HG02588 (cell line): ENCODE results near the gene LRRC8A.

Experiments used
- ATAC-seq: cut with Tn5 transposase; IDR thresholded peaks from one replicate; pipeline ENCODE4 v1.9.1; 2021; ENCODE audit warnings: mild to moderate bottlenecking, moderate library complexity; ENCODE audit not compliant: unreplicated experiment

Gene LRRC8A

DNA sequence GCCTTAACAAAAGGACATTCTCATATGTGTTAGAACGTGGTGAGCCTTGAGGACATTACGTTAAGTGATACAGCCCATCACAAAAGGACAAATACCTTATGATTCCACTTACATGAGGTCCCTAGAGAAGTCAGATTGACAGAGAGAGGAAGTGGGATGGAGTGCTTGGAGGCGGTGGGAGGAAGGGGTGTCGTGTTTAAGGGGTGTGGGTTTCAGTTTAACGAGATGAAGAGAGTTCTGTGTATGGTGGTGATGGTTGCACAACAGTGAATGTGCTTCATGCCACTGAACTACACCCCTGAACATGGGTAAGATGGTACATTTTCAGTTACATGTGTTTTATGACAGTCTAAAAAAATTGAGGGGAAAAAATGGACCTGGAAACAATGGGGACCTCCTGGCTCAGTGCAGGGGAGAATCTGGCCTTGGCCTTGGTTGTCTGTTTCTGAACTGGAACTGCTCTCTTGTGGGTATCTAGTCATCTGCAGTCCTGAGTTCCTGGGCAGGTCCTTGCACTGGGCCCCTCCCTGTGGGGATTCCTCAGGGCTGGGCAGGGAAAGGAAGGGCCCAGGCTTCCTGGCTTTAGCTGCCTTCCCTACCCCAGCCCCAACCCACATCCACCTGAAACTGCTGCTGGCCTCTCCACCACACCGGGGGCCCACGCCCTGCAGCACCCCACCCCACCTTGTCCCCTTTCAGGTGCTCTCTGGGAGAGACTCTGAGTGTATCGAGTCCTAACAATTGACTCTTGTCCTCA lies 17.8 kb downstream of the LRRC8A start:
- no peak for ATAC-seq

- no peak for ATAC-seq
Measured at GRCh38 chr9:128901379-128901778, 19.4 kb downstream of the LRRC8A start.

DNA sequence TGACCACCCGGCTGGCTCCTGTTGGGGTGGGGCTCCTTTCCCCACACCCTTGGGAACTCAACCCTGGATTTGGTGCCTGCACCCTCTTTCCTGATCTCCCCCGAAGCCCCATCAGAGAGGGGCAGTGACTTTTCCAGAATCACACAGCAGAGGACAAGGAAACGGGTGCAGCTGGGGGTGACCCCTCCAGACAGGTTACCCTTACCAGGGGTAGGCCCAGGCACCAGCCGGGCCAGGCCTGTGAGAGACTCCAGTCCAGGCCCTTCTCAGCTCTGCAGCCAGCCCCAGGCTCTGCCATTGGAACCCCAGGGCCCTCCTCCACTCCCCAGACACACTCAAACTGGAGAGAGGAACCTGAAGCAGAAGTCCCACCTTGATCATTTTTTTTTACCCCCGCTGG lies 19.9 kb downstream of the LRRC8A start:
- ATAC-seq: no peak

GRCh38 chr9:128902351-128903078 lies 20.6 kb downstream of the LRRC8A start:
- peak; percentile 53 for ATAC-seq

GRCh38 chr9:128903079-128903461 lies 21.1 kb downstream of the LRRC8A start:
- ATAC-seq: no peak

GRCh38 chr9:128903871-128904620 lies 22.1 kb downstream of the LRRC8A start:
- ATAC-seq: no peak

DNA sequence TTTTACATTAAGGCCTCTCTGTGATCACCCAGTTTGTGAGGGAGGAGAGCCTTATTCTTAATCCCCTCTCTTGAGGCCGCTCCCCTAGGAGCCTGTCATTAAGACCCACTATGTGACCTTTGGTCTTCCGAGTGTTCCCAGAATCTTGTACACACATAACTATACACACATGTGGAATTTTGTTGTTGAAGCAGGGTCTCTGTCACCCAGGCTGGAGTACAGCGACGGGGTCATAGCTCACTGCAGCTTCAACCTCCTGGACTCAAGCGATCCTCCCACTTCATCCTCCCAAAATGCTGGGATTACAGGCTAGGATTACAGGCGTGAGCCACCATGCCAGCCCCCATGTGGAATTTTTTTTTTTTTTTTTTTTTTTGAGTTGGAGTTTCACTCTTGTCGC lies 24.0 kb downstream of the LRRC8A start:
- ATAC-seq: no peak

GRCh38 chr9:128906741-128907140 lies 24.8 kb downstream of the LRRC8A start:
- ATAC-seq: no peak

DNA sequence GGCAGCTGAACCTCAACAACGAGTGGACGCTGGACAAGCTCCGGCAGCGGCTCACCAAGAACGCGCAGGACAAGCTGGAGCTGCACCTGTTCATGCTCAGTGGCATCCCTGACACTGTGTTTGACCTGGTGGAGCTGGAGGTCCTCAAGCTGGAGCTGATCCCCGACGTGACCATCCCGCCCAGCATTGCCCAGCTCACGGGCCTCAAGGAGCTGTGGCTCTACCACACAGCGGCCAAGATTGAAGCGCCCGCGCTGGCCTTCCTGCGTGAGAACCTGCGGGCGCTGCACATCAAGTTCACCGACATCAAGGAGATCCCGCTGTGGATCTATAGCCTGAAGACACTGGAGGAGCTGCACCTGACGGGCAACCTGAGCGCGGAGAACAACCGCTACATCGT lies 26.4 kb downstream of the LRRC8A start:
- ATAC-seq: no peak

DNA sequence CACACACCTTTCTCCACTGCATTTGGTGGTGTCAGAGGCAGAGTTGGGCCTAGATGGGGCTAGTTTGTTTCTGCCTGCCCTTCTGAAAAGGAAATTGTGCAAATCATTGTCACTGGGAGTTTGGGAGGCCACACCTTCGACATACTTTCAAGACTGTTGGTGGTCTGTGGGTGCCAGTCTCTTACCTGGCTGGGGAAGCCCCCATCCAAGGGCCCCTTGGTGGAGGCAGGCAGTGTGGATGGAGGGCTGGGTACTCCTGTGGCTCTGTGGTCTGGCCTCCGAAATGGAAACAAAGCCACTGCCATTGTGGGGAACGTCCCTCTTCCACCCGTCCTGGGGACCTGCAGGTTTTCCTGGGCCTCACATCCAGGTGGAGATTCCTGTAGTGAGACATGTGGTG lies 27.9 kb downstream of the LRRC8A start:
- no peak for ATAC-seq

GRCh38 chr9:128910906-128911305 lies 29.0 kb downstream of the LRRC8A start:
- ATAC-seq: no peak

DNA sequence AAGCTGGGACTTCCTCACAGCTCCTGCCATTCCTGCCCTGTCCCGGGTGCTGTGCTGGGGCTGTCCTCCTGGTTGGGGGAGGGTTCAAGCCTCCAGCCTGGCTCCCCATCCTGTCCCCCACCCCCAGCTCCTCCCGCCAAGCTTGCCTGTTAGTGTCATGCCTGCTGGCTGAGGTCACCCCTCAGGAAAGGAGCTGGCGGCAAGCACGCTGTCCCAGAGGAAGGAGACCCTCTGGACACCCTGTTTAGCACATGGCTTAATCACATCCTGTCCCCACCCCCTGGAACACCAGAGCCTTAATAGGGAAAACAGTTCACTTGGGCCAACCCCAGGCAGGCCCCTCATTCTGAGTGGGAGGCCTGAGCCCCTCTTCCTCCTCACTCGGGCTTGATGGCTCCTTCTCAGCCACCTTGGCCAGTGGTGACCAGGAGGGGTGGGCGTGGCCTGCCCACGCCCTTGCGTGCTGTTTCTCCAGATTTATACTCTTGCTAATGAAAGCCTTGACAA lies 29.6 kb downstream of the LRRC8A start:
- no peak for ATAC-seq

DNA sequence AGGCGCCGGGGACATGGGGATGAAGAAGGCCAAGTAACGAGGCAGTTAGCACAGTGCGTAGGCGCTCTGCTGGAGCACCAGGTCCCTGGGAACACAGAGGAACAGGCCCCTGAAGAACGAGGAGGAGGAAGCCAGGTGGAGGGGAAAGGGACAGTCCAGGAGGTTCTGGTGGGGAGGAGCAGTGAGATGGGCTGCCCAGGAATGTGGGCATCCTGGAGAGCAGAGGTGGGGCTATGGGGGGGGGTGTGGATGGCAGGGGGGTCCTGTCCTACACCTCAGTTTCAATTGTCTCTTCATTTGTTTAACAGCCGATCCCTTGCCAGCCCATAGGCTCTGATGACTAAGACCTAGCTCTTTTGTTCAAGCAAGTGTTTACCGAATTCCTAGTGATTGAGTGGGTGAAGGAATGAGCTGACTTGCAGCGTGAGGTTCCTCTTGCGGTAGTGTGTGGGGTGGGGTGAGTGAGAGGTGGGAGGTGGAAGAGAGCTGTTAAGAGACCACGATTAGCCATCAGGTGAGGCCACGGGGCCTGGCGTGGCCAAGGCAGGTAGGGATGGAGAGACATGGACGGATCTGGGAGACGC lies 30.4 kb downstream of the LRRC8A start:
- no peak for ATAC-seq

GRCh38 chr9:128913048-128913900 lies 31.3 kb downstream of the LRRC8A start:
- ATAC-seq: no peak

- ATAC-seq: no peak
Measured at GRCh38 chr9:128913995-128914772, 32.3 kb downstream of the LRRC8A start.

DNA sequence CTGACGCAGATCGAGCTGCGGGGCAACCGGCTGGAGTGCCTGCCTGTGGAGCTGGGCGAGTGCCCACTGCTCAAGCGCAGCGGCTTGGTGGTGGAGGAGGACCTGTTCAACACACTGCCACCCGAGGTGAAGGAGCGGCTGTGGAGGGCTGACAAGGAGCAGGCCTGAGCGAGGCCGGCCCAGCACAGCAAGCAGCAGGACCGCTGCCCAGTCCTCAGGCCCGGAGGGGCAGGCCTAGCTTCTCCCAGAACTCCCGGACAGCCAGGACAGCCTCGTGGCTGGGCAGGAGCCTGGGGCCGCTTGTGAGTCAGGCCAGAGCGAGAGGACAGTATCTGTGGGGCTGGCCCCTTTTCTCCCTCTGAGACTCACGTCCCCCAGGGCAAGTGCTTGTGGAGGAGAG lies 34.3 kb downstream of the LRRC8A start:
- no peak for ATAC-seq

- no peak for ATAC-seq
Measured at GRCh38 chr9:128916745-128917144, 34.8 kb downstream of the LRRC8A start.

GRCh38 chr9:128917151-128917849 lies 35.4 kb downstream of the LRRC8A start:
- no peak for ATAC-seq

DNA sequence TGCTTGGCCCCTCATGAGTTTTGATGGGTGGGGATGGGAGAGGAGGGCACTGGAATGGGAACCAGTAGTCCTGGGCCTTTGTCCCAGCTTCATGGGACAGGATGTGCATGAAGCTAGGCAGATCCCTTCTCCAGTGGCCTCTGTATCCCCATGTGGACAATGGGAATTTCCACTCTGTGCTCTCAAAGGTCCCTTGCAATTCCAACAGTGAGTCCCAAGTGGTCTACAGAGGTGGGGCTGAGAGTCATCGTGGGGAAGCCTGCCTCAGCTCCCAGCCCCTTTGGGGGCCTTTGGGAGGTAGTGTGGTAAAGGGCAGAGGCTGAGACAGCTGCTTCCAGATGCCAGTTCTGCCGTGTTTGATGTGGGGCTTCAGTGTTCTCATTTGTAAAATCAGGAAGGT lies 37.0 kb downstream of the LRRC8A start:
- no peak for ATAC-seq
